Measurements from ENCODE around the gene VPS25. TPM values are rescaled to one million over a fixed set of nuclear protein-coding genes. Genes with fewer than 3 reads are reported as not detected.

Gene VPS25
- polyA plus RNA-seq, 1 donor from 2014 or later: 133 TPM

- H3K4me3 ChIP-seq (ENCODE audit: low read length): no peak overlapping the region
Measured at GRCh38 chr17:42779304-42779935, 6.2 kb downstream of the VPS25 start.

GRCh38 chr17:42779936-42780850 is 6.9 kb downstream of the VPS25 start, which contains the start of gene WNK4:
TSS of gene WNK4 (plus strand) at chr17:42780610. CDS start at chr17:42780699, 89 bp downstream.
- Histone ChIP-seq H3K9me3 (ENCODE audit: low read length) (no peaks in the 10 kb centered on the region), H3K36me3 (ENCODE audit: insufficient read depth, low read length) (no peaks in the 10 kb centered on the region), H3K27me3 (ENCODE audit: insufficient read depth, low read depth, low read length) (peaks cover 31% of the 10 kb centered on the region), H3K27ac (ENCODE audit: low read length) (no peak within 1 kb of the TSS), H3K4me3 (ENCODE audit: low read length) (peak within 1 kb of the TSS; percentile 56), H3K9me2 (ENCODE audit: insufficient read depth, low read length) (no peaks in the 10 kb centered on the region), H3K9ac (ENCODE audit: low read length) (peak within 1 kb of the TSS; percentile 3), H4K20me1 (ENCODE audit: insufficient read depth) (no peaks in the 10 kb centered on the region), H3K79me2 (replicated peaks; ENCODE audit: insufficient read depth, low read length) (no peaks in the 10 kb centered on the region), H2AFZ (ENCODE audit: low read depth, low read length) (no peak within 1 kb of the TSS), H3K4me2 (ENCODE audit: low read length) (no peak within 1 kb of the TSS), H3F3A (ENCODE audit: insufficient read depth, low read length, poor library complexity, severe bottlenecking) (no peaks in the 10 kb centered on the region)
- TF ChIP-seq TAF1 (IDR thresholded peaks at IDR 0.05; ENCODE audit: low read depth) (no peak), REST (IDR thresholded peaks at IDR 0.05; ENCODE audit: borderline replicate concordance) (no peak), RAD21 (conservative IDR thresholded peaks at IDR 0.05) (no peak), SMC3 (conservative IDR thresholded peaks at IDR 0.05; ENCODE audit: poor library complexity) (no peak), EP300 (conservative IDR thresholded peaks at IDR 0.05; ENCODE audit: poor library complexity, severe bottlenecking) (no peak), EZH2 (IDR thresholded peaks at IDR 0.05; ENCODE audit: borderline replicate concordance, insufficient read depth, low read length, poor library complexity, severe bottlenecking) (no peak), MXI1 (conservative IDR thresholded peaks at IDR 0.05; ENCODE audit: poor library complexity, severe bottlenecking) (no peak), POLR2AphosphoS5 (IDR thresholded peaks at IDR 0.05) (no peak), CTCF (IDR thresholded peaks at IDR 0.05; ENCODE audit: poor library complexity, severe bottlenecking) (no peak)

More at GRCh38 chr17:42779304-42779935, 6.2 kb downstream of the VPS25 start:
- H3K9me2 ChIP-seq (ENCODE audit: insufficient read depth, low read length): no peaks in the 10 kb centered on the region
- H3K4me2 ChIP-seq (ENCODE audit: low read length): no peak overlapping the region
- H4K20me1 ChIP-seq (ENCODE audit: insufficient read depth): no peaks in the 10 kb centered on the region
- peaks cover 31% of the 10 kb centered on the region for H3K27me3 ChIP-seq (ENCODE audit: insufficient read depth, low read depth, low read length)
- H2AFZ ChIP-seq (ENCODE audit: low read depth, low read length): no peak overlapping the region
- no peaks in the 10 kb centered on the region for H3F3A ChIP-seq (ENCODE audit: insufficient read depth, low read length, poor library complexity, severe bottlenecking)
- H3K79me2 ChIP-seq (replicated peaks; ENCODE audit: insufficient read depth, low read length): no peaks in the 10 kb centered on the region
- no peaks in the 10 kb centered on the region for H3K36me3 ChIP-seq (ENCODE audit: insufficient read depth, low read length)
- TF ChIP-seq POLR2AphosphoS5 (IDR thresholded peaks at IDR 0.05): no peak
- TF ChIP-seq REST (IDR thresholded peaks at IDR 0.05; ENCODE audit: borderline replicate concordance): no peak
- no peak overlapping the region for H3K9ac ChIP-seq (ENCODE audit: low read length)
- no peak overlapping the region for H3K27ac ChIP-seq (ENCODE audit: low read length)
- no peaks in the 10 kb centered on the region for H3K9me3 ChIP-seq (ENCODE audit: low read length)
